Adipose tissue (tissue), 3 donors: ENCODE measurements around the gene ARRDC3. TPM values are rescaled to one million over a fixed set of nuclear protein-coding genes. Genes with fewer than 3 reads are reported as not detected.
A peak's percentile ranks its signal among the peaks of the same experiment; 100 is the strongest.
"Not testable (repeated sequence)": the region's sequence is repeated elsewhere in the genome, so short reads cannot be mapped to it uniquely, and the experiment has no call there.

Source experiments
- H3K27ac ChIP-seq: one replicate; pipeline ENCODE4 v1.5.1; 2013; ENCODE audit warnings: low read depth, low read length
- WGBS, 3 donors: extraction: QIAGEN DNeasy Blood & Tissue Kit; methylation state at CpG; one replicate each; pipeline ENCODE4 v1.1.7; 2013; 5-methylcytosine and 5-hydroxymethylcytosine counted together
- polyA plus RNA-seq, 3 donors: library from polyadenylated mRNA; stranded (reverse); fragments of 200-250 nt; gene quantifications; one replicate each; pipeline ENCODE4 v1.2.3, GENCODE V29; 2013
- donor health status: healthy with polysubstance abuse.
- donor health status: Bipolar disorder and iron deficiency.
- donor health status: healthy.

ARRDC3 gene
- polyA plus RNA-seq, 3 donors: 15.2 to 40.0 (median 20.4) TPM

DNA sequence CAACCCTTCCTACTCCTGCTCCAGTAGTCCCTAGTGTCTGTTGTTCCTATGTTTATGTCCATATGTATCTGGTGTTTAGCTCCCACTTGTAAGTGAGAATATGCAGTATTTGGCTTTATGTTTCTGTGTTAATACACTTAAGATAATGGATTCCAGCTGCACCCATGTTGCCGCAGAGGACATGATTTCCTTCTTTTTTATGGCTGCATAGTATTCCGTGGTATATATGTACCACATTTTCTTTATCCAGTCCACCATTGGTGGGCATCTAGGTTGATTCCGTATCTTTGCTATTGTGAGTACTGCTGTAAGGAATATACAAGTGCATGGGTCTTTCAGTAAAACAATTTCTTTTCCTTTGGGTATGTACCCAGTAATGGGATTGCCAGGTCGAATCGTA is 5.2 kb upstream of the ARRDC3 start:
- H3K27ac ChIP-seq: no peak overlapping the region
- WGBS, 3 donors: 97% methylated on average over 5 of the region's 5 CpGs

DNA sequence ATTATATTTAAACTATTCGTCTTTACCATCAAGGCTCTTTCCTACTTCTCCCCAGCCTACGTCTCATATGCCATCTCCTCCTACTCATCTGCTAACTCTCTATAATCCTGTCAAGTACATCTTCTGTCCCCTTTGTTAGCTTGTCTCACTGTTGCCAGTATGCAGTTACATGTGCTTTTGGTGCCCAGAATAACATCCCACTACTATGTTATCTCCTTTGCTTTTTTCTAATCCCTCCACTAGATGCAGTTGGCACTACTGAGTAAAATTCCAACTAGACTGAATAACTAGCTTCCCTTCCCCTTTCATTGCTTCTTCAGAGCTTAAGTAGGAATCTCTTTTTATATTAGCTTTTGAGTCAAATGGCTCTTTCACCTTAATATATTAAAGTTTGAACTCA is 3.0 kb upstream of the ARRDC3 start:
- WGBS, 3 donors: 84 to 89% (median 87%) methylated on average over 2 of the region's 2 CpGs

DNA sequence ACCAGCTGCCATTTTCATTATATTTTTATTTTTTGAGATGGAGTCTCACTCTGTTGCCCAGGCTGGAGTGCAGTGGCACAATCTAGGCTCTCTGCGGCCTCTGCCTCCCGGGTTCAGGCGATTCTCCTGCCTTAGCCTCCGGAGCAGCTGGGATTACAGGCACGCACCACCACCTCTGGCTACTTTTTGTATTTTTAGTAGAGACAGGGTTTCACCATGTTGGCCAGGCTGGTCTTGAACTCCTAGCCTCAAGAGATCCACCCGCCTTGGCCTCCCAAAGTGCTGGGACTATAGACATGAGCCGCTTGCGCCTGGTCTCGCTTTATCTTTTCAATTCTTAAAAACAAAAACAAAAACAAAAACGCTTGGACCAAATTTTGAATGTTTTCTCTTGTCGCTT is 2.5 kb upstream of the ARRDC3 start:
- WGBS, 3 donors: 87 to 95% (median 94%) methylated on average over 11 of the region's 11 CpGs
- not testable (repeated sequence) for H3K27ac ChIP-seq

More for the DNA sequence above, 3.0 kb upstream of the ARRDC3 start:
- H3K27ac ChIP-seq: no peak overlapping the region

DNA sequence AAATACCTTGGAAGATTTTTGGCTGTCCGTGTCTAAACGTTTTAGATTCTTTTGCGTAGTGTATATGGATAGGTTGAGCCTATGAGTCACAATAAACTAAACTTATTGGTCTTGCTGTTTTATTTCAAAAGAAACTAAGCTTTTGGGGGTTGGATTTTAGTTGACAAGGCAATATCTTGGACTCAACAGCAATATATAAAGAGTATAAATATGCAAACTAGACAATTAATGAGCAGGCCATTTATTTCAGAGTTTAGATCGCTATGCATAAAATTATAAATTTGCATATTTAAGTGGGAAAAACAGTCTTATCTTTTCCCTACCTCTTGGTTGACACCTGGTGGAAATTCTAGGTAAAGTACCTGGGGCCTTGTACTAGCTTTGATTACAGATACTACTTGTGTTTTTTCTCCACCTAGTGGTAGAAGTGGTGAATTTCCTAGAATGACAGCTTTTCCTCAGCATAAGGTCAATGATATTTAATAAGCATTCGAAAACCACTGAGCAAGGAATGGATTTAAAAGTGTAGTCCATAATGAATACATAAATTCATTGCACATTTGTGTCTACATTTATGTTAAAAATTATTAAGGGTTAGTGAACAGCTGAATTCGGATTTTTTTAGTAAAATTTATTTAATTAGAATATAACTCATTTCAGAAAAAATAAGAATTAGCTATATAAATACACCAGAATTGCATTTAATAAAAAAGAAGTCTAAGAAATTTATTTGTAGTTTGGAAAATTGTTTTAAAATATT is 1.7 kb upstream of the ARRDC3 start:
- no peak overlapping the region for H3K27ac ChIP-seq
- 8 to 16% (median 10%) methylated on average over 6 of the region's 6 CpGs for WGBS, 3 donors

DNA sequence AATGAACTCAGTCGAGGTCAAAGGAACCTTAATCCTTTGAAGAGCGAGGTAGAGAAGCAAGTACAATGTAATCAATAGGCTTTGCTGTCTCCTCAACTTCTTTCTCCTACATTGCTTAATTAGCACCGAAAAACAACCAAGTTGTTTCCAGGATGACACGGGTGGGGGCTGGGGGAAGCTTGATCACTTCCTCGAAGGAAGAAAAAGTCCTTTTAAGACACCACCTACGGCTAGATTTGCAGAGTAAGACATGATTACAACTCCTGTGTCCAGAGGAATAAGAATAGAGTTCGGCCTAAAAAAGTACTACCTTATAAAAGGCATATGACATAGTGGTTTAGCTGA is 811 bp upstream of the ARRDC3 start:
- H3K27ac ChIP-seq: no peak overlapping the region
- 2 to 4% (median 4%) methylated on average over 7 of the region's 7 CpGs for WGBS, 3 donors

DNA sequence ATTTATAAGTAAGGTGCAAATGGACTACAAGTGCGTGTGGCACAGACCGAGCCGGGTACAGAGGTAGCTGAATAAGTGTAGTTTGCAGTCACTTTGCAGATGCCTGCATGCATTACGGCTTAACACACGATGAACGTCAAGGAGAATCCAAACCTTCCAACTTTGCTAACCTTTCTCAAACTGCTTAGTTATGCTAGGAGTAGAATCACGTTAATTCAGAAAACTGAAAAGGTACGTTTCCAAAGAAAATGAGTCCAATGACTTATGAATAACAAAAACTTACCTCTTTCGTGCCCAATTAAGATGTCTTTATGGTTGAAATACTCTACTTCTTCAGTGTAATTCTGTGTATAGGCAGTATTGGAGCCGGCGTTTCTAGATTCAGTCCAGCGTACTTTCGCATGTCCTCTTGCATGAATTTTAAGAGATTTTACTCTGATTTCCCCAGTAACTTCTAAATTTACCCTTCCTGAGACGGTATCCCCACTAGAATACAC is 539 bp downstream of the ARRDC3 start:
- no peak overlapping the region for H3K27ac ChIP-seq
- WGBS, 3 donors: 0% methylated on average over 14 of the region's 14 CpGs

DNA sequence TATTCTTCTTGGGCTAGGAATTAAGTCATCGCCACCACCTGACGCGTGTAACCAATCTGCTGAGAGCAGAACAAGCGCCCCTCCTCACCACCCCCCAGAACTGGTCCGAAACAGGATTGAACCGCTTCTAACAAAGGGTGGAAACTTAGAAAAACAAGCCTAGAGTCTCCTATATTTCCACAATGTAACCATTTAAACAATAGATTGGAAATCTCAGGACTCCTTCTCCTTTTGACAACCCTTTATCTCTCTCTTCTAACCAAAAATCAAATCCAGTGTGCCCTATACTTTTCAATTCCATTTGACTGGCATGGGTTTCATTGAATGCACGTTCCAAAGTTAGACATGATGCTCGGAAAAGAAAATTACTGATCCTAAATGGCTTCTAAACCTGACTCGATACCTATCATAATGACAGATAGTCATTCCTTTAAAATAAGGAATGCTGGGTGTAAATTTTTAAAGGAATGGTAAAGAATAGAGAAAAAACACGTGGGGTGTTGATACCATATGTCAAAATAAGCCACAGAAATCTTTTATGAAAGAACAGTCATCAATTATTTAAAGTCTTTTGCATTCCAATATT is 1.2 kb downstream of the ARRDC3 start:
- no peak overlapping the region for H3K27ac ChIP-seq
- whole genome bisulfite sequencing, 3 donors: 0 to 1% (median 0%) methylated on average over 10 of the region's 10 CpGs

DNA sequence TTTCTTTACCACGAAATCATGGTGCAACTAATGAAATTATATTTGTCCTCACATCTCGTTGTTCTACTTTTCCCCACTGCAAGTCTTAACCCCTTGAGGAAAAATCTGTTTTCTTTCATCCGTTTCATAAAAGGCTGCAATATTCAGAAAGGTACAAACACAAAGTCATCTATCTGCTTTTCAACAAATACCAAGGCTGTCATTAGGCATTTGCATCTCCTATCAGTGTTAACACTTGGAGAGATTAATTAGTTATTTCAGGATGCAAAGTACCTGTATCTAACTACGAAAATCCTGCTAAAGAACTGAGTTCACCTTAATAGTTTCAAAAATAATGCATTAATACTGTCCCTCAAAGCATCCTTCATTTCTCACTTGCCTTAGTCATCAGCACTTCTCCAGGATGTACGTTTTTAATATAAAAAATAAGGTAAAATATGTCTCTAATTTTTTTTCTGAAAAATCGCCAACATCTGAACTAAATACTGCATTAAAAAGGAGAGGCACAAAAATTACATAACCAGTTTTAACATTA is 1.8 kb downstream of the ARRDC3 start:
- WGBS, 3 donors: 0 to 1% (median 1%) methylated on average over 6 of the region's 6 CpGs
- no peak overlapping the region for H3K27ac ChIP-seq

DNA sequence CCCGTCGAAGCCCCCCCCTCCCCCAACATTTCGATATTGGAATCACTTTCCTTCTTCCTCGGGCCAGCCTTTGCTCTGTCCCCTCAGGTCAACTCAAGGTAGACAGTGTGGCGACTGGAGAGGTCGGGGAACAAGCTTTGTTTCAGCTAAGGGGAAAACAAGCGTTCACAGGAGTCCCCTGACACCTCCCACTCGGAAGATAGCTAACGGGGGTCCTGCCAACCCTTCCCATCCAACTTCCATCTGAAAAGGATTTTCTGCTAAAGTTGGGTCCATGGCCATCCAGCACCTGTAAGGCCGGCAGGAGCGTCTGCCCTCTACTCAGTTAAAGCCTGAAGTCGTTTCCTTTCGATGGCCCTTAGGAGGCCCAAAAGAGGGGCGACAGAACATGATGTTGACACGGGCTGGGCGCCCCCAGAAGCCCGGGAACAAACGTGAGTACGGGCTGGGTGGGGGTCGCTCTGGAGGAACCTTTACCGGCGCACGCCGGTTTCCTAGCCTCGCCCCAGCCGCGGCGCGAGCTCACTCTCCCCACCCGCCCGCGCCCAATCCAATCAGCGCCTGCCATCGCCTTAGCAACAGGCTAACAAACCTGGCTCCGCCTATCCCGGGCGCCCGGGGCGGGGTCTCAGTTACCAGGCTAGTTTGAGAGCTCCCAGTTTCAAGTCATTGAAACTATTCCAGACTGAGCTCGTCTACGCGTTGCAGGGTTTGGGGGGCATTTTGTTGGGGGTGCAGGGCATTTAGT is 2.5 kb downstream of the ARRDC3 start:
- H3K27ac ChIP-seq: peak overlapping the region; percentile 86
- 0% methylated on average over 39 to 42 of the region's 42 CpGs for WGBS, 3 donors

DNA sequence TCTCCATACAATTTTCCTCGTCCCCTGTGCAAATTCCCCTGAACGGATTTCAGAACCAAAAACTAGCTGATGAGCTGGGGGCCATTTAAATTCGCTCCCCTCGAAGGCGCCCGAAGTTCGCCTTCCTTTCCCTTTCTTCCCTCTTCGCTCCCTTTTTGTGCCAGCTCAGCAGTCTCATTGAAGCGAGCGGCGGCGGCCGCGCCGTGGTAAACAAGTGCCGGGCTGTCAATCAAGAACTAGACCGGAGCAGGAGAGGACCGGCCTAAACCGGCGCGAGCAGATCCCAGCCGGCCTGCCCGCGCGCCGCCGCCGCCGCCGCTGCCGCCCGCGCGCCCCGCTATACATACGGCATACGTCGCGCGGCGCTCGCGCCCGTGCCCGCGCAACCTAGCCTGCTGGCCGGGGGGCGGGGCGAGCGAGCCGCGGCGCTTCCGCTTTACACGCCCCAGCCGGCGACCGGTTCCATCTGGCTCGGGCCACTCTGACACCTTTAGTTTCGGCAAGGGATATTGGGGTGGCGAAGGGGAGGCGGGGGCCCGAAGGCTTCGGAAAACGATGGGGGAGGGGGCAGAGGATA is 3.1 kb downstream of the ARRDC3 start:
- peak overlapping the region; percentile 86 for H3K27ac ChIP-seq
- 1% methylated on average over 64 to 65 of the region's 65 CpGs for WGBS, 3 donors

DNA sequence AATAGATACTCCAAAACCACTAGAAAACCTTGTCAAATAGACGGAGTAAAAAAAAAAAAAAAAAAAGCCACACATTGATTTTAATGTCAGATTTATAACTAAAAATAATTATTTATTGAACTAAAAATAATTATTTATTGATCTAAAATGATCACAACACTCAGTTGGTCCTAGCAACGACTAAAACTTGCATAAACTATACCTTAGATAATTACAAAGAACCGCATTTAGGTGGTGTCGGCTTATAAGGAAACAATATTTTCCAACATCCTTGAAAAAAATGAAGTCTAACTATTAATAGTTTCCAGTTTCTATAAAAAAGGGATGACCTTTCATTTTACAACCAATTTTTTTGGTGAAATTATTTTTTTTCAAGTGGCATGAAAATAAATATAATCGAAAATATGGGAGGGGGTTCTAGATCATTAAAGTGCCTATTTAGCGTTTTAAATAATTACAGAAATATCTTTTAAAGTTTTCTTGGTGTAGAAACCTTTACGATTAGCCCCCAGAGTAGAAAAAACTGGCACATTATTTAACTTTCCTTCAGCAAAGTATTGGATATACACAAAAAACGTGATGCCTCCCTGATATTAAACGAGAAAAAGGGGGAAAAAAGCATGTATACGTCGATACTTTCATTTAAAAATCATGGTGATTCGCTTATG is 3.7 kb downstream of the ARRDC3 start:
- H3K27ac ChIP-seq: peak overlapping the region; percentile 86
- 1 to 2% (median 2%) methylated on average over 12 of the region's 12 CpGs for WGBS, 3 donors

DNA sequence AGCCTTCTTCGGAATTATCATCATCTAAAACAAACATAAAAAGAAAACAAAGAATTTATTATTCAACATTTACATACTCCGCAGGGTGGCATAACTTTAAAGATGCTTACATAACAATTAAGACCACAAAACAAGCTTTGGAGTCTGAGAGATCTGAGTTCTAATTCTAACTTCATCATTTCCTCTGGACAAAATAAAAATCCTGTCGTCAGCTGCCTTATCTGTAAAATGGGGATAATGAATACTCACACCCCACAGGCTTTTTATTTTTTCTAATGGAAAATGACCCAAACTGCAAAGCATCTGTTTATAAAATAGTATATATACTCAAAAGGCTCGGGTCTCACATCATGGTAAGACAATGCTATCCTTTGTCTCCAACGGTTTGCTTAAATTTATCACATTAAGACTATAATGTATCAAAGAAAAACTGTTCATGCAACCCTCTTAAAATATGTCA is 4.3 kb downstream of the ARRDC3 start:
- 15 to 37% (median 34%) methylated on average over 5 of the region's 5 CpGs for WGBS, 3 donors
- H3K27ac ChIP-seq: no peak overlapping the region

DNA sequence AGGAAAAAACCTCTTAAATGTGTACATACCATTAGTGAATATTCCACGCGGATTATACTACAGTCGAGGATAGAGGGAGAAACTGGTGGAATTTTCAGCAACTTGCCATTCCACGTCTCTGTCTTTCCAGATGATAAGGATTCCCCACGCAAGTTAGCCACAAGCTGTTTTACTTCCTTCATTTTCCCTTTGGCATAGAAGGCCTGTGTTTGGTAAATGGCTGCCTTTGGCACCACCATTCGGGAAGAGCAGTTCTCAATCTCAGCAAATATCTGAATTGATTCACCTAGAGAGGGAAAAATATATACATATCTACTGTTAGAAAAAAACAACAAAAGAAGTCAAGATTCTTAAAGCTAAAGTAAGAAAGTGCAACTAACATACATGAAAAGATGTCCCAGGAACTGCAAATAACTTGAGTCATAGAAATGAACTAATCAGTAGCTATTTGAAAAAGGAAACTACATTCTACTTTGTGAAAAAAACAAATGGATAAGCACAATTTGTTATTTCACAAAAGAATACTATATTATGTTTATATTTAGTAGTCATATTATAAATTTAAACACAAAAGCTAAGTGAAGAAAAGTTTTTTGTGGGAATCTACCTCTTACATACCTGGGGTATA is 8.1 kb downstream of the ARRDC3 start:
- 67 to 90% (median 87%) methylated on average over 6 of the region's 6 CpGs for WGBS, 3 donors
- H3K27ac ChIP-seq: no peak overlapping the region

DNA sequence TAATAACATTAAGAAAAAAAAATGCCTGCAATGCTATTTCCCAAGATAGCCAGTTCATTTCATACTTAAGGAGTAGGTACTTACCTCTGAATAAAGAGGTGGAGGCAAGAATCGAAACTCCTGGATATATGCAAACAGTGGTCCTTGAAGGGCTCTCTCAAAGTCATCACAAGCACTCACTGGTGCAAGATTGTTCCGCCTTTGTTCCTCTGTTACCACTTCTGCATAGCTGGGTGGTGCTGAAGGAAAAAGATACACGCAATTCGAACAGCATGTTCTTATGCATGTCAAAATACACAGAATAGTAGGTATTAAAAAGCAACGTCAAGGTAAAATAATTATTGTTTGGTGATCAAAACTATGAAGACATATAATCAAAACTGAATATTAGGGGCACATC is 9.5 kb downstream of the ARRDC3 start:
- H3K27ac ChIP-seq: no peak overlapping the region
- 81 to 92% (median 87%) methylated on average over 5 of the region's 5 CpGs for WGBS, 3 donors

DNA sequence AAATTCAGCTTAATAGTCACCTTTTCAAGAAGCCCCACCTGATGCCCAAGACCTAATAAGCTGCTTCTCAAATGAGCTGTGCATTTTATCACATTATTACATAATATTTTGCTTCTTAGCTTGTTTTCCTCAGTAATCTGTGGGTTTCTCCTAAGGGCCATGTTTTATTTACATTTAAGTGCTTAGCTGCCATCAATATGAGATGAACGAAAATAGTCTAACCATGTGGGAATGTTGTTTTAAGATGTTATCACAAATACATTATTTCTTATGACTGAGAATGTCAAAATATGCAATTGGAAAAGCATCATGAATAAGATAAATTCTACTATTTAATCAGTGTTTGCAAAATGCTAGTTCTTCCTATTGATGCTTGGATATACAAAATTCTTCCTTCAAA is 10.1 kb downstream of the ARRDC3 start:
- 39 to 88% (median 72%) methylated on average over 1 of the region's 1 CpG for WGBS, 3 donors

DNA sequence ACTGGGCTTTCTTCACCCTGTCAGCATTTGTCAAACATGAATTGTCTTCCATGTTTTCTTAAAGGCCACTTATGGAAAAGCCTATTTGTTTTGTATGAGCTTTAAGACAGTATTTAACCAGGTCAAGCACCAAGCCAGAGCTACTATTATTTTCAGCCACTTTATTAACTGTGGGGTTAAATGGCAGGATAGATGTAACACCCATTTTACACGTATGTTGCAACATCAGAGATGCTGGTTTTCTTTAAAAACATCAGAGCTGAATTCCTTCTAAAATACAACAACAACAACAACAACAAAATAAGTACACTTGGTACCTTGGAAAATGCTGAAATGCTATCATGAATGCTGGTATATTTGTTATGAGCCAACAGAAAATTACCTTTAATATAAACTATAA is 13.6 kb downstream of the ARRDC3 start:
- WGBS, 3 donors: 24 to 53% (median 24%) methylated on average over 1 of the region's 1 CpG
- no peak overlapping the region for H3K27ac ChIP-seq

More for the DNA sequence above, 10.1 kb downstream of the ARRDC3 start:
- H3K27ac ChIP-seq: no peak overlapping the region

DNA sequence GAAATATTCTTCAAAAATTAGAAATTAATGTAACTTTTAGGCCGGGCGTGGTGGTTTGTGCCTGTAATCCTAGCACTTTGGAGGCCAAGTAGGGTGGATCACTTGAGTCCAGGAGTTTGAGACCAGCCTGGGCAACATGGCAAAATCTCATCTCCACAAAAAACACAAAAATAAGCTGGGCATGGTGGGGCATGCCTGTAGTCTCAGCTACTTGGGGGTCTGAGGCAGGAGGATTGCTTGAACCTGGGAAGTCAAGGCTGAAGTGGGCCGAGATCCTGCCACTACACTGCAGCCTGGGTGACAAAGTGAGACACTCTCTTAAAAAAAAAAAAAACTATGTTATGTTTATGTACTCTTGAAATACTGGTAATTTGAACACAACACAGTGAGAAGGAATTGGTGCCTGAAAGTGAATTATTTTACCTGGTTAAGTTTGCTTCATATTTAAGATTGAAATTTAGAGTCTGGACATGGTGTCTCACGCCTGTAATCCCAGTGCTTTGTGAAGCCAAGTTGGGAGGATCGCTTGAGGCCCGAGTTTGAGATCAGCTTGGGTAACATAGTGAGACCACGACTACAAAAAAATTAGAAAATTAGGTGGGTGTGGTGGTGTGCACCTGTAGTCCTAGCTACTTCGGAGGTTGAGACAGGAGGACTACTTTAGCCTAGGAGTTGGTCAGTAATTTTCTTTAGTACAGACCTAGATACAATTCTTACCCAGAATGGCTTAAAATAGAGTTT is 15.0 kb downstream of the ARRDC3 start:
- 95 to 96% (median 96%) methylated on average over 8 of the region's 8 CpGs for WGBS, 3 donors

More for the DNA sequence above, 15.0 kb downstream of the ARRDC3 start:
- H3K27ac ChIP-seq: no peak overlapping the region
